ENCODE measurements around the gene SLC35F3.

DNA sequence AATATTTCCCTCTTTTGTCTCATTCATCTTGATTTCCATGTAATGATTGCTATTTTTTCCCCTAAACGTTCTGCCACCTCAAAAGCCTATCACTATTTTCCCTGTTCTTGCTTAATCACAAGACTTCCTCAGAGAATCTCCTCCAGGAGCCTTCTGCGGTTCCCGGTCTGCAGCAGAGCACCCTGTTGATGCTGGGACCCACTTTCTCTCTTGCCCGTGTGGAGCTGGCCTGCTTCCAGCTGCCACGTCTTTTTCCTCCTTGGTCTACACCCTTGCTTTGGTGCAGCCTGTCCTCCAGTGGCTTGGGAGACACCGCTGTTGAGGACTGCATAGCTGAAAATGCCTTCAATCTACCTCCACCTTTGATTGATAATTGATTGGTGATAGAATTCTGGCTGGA lies 398.8 kb downstream of the SLC35F3 start:
- TF ChIP-seq, protein P1, sequence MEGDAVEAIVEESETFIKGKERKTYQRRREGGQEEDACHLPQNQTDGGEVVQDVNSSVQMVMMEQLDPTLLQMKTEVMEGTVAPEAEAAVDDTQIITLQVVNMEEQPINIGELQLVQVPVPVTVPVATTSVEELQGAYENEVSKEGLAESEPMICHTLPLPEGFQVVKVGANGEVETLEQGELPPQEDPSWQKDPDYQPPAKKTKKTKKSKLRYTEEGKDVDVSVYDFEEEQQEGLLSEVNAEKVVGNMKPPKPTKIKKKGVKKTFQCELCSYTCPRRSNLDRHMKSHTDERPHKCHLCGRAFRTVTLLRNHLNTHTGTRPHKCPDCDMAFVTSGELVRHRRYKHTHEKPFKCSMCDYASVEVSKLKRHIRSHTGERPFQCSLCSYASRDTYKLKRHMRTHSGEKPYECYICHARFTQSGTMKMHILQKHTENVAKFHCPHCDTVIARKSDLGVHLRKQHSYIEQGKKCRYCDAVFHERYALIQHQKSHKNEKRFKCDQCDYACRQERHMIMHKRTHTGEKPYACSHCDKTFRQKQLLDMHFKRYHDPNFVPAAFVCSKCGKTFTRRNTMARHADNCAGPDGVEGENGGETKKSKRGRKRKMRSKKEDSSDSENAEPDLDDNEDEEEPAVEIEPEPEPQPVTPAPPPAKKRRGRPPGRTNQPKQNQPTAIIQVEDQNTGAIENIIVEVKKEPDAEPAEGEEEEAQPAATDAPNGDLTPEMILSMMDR (IDR thresholded peaks at IDR 0.05), result no peak
- no peak for TF ChIP-seq POLR2A (IDR thresholded peaks at IDR 0.05)
- no peak for TF ChIP-seq POLR2AphosphoS5 (IDR thresholded peaks at IDR 0.05; ENCODE audit: insufficient read depth in 1 of 2, low read depth in 1 of 2)
